Activated naive CD4-positive, alpha-beta T cell treated with anti-CD3 and anti-CD28 coated beads, Interleukin-2, amount 50 U/mL, for 16 hours (primary cell): Measurements from ENCODE around the gene ZNRF4.

ENCODE experiments used
- DNase-seq: peaks from one replicate; pipeline ENCODE4 v3.0.0-alpha.2; 2020

ZNRF4 gene

GRCh38 chr19:5444431-5444830, 10.8 kb upstream of the ZNRF4 start:
- no peak for DNase-seq

- no peak for DNase-seq
These were observed 10.1 kb upstream of the ZNRF4 start for GRCh38 chr19:5445071-5445470.

GRCh38 chr19:5445561-5446055, 9.6 kb upstream of the ZNRF4 start:
- DNase-seq = no peak

- no peak for DNase-seq
These were observed 7.4 kb upstream of the ZNRF4 start for GRCh38 chr19:5447700-5448311.

- no peak for DNase-seq
These were observed 6.8 kb upstream of the ZNRF4 start for GRCh38 chr19:5448374-5448773.

- DNase-seq = no peak
These were observed 4.6 kb upstream of the ZNRF4 start for GRCh38 chr19:5450482-5451126.

GRCh38 chr19:5451494-5451893, 3.7 kb upstream of the ZNRF4 start:
- no peak for DNase-seq

GRCh38 chr19:5452594-5453565, 2.3 kb upstream of the ZNRF4 start:
- DNase-seq = no peak

- no peak for DNase-seq
These were observed 474 bp upstream of the ZNRF4 start for GRCh38 chr19:5454743-5455142.

- DNase-seq = no peak
These were observed 1.1 kb downstream of the ZNRF4 start for GRCh38 chr19:5456130-5456840.

- DNase-seq = no peak
These were observed 1.6 kb downstream of the ZNRF4 start for GRCh38 chr19:5456841-5457200.

GRCh38 chr19:5457709-5458108, 2.5 kb downstream of the ZNRF4 start:
- DNase-seq = no peak

GRCh38 chr19:5458420-5458819, 3.2 kb downstream of the ZNRF4 start:
- DNase-seq = no peak

GRCh38 chr19:5459360-5459759, 4.1 kb downstream of the ZNRF4 start:
- no peak for DNase-seq

- no peak for DNase-seq
These were observed 5.5 kb downstream of the ZNRF4 start for GRCh38 chr19:5460748-5461147.

- DNase-seq = no peak
These were observed 8.7 kb downstream of the ZNRF4 start for GRCh38 chr19:5463959-5464358.

- DNase-seq = no peak
These were observed 10.9 kb downstream of the ZNRF4 start for GRCh38 chr19:5466072-5466471.

- DNase-seq = no peak
These were observed 11.6 kb downstream of the ZNRF4 start for GRCh38 chr19:5466814-5467291.

- no peak for DNase-seq
These were observed 15.1 kb downstream of the ZNRF4 start for GRCh38 chr19:5470264-5470671.

- DNase-seq = no peak
These were observed 17.1 kb downstream of the ZNRF4 start for GRCh38 chr19:5472286-5472685.

- DNase-seq = no peak
These were observed 18.4 kb downstream of the ZNRF4 start for GRCh38 chr19:5473646-5474045.

- no peak for DNase-seq
These were observed 22.4 kb downstream of the ZNRF4 start for GRCh38 chr19:5477451-5478215.
